Testis (tissue), 2 donors: Measurements from ENCODE around the gene FSCN2.

Source experiments
- CTCF ChIP-seq, 3 experiments: fragments of 450-650 bp in 2 of 3; fragments of 200-600 bp in 1 of 3; sonication (generic) in 1 of 3; IDR thresholded peaks; one replicate each; pipeline ENCODE4 v1.5.1; 2016 to 2019; ENCODE audit warnings: antibody characterized with exemption in 3 of 3, mild to moderate bottlenecking in 2 of 3, moderate library complexity in 1 of 3
- POLR2A ChIP-seq: fragments of 450-650 bp; IDR thresholded peaks from one replicate; pipeline ENCODE4 v1.6.1; 2017; ENCODE audit warnings: antibody characterized with exemption, mild to moderate bottlenecking, moderate library complexity

- peak in 1 of 3 experiments; percentile 9 for TF ChIP-seq CTCF (IDR thresholded peaks at IDR 0.05)
- TF ChIP-seq POLR2A, result no peak
Measured at GRCh38 chr17:81487487-81488275, 40.5 kb upstream of the FSCN2 start.
